ENCODE data around the gene MEP1B. TPM values are rescaled to one million over a fixed set of nuclear protein-coding genes. Genes with fewer than 3 reads are reported as not detected.

The MEP1B gene
- total and polyA plus RNA-seq, 2 experiments from 2014 or later = not detected

DNA sequence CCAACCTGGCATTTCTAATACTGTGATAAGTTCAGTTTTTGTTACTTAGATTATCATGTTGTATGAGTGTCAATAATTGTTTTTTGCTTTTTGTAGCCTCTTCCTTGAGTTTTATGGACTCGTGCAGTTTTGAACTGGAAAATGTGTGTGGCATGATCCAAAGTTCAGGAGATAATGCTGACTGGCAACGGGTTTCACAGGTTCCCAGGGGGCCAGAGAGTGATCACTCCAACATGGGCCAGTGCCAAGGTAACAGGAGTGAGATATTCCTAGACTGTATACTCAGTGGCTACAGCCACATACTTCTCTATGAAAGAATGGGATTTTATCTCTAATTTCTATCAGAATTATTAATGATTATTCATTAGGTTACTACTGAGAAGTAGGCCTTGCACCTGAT is 18.2 kb downstream of the MEP1B start:
- Histone ChIP-seq H2AFZ (no peak overlapping the region), H3K27me3 (ENCODE audit: insufficient read depth) (no peaks in the 10 kb centered on the region), H4K20me1 (replicated peaks; ENCODE audit: insufficient read depth) (no peaks in the 10 kb centered on the region), H3K79me2 (replicated peaks; ENCODE audit: insufficient read depth) (no peaks in the 10 kb centered on the region), H3K27ac (ENCODE audit: low read depth) (no peak overlapping the region), H3K36me3 (ENCODE audit: insufficient read depth) (no peaks in the 10 kb centered on the region), H3K4me1 (ENCODE audit: insufficient read depth) (no peaks in the 10 kb centered on the region), H3F3A (replicated peaks; ENCODE audit: low read depth) (no peaks in the 10 kb centered on the region), H3K4me2 (no peak overlapping the region), H3K4me3 (no peak overlapping the region), H3K9me2 (ENCODE audit: insufficient read depth) (no peaks in the 10 kb centered on the region)
- Mint-ChIP-seq H3K36me3 (ENCODE audit: low read depth) (no peaks in the 10 kb centered on the region), H3K4me1 (no peaks in the 10 kb centered on the region), H3K4me3 (no peak overlapping the region), H3K9me3 (no peaks in the 10 kb centered on the region), H3K27me3 (ENCODE audit: insufficient read depth, low read depth, poor library complexity) (peaks cover 2% of the 10 kb centered on the region), H3K27ac (no peak overlapping the region)
- DNase-seq (ENCODE audit: low spot score) = no peak
- TF ChIP-seq, protein P1, sequence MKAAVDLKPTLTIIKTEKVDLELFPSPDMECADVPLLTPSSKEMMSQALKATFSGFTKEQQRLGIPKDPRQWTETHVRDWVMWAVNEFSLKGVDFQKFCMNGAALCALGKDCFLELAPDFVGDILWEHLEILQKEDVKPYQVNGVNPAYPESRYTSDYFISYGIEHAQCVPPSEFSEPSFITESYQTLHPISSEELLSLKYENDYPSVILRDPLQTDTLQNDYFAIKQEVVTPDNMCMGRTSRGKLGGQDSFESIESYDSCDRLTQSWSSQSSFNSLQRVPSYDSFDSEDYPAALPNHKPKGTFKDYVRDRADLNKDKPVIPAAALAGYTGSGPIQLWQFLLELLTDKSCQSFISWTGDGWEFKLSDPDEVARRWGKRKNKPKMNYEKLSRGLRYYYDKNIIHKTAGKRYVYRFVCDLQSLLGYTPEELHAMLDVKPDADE (IDR thresholded peaks at IDR 0.05) = no peak
- no peak for TF ChIP-seq POLR2AphosphoS5 (IDR thresholded peaks at IDR 0.05; ENCODE audit: low read depth)
- TF ChIP-seq CREB1 (CRISPR knock-in tag; IDR thresholded peaks at IDR 0.05; ENCODE audit: low read depth) = no peak
- TF ChIP-seq, protein P2, sequence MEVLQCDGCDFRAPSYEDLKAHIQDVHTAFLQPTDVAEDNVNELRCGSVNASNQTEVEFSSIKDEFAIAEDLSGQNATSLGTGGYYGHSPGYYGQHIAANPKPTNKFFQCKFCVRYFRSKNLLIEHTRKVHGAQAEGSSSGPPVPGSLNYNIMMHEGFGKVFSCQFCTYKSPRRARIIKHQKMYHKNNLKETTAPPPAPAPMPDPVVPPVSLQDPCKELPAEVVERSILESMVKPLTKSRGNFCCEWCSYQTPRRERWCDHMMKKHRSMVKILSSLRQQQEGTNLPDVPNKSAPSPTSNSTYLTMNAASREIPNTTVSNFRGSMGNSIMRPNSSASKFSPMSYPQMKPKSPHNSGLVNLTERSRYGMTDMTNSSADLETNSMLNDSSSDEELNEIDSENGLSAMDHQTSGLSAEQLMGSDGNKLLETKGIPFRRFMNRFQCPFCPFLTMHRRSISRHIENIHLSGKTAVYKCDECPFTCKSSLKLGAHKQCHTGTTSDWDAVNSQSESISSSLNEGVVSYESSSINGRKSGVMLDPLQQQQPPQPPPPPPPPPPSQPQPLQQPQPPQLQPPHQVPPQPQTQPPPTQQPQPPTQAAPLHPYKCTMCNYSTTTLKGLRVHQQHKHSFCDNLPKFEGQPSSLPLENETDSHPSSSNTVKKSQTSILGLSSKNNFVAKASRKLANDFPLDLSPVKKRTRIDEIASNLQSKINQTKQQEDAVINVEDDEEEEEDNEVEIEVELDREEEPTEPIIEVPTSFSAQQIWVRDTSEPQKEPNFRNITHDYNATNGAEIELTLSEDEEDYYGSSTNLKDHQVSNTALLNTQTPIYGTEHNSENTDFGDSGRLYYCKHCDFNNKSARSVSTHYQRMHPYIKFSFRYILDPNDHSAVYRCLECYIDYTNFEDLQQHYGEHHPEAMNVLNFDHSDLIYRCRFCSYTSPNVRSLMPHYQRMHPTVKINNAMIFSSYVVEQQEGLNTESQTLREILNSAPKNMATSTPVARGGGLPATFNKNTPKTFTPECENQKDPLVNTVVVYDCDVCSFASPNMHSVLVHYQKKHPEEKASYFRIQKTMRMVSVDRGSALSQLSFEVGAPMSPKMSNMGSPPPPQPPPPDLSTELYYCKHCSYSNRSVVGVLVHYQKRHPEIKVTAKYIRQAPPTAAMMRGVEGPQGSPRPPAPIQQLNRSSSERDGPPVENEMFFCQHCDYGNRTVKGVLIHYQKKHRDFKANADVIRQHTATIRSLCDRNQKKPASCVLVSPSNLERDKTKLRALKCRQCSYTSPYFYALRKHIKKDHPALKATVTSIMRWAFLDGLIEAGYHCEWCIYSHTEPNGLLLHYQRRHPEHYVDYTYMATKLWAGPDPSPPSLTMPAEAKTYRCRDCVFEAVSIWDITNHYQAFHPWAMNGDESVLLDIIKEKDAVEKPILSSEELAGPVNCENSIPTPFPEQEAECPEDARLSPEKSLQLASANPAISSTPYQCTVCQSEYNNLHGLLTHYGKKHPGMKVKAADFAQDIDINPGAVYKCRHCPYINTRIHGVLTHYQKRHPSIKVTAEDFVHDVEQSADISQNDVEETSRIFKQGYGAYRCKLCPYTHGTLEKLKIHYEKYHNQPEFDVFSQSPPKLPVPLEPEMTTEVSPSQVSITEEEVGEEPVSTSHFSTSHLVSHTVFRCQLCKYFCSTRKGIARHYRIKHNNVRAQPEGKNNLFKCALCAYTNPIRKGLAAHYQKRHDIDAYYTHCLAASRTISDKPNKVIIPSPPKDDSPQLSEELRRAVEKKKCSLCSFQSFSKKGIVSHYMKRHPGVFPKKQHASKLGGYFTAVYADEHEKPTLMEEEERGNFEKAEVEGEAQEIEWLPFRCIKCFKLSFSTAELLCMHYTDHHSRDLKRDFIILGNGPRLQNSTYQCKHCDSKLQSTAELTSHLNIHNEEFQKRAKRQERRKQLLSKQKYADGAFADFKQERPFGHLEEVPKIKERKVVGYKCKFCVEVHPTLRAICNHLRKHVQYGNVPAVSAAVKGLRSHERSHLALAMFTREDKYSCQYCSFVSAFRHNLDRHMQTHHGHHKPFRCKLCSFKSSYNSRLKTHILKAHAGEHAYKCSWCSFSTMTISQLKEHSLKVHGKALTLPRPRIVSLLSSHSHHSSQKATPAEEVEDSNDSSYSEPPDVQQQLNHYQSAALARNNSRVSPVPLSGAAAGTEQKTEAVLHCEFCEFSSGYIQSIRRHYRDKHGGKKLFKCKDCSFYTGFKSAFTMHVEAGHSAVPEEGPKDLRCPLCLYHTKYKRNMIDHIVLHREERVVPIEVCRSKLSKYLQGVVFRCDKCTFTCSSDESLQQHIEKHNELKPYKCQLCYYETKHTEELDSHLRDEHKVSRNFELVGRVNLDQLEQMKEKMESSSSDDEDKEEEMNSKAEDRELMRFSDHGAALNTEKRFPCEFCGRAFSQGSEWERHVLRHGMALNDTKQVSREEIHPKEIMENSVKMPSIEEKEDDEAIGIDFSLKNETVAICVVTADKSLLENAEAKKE (CRISPR knock-in tag; IDR thresholded peaks at IDR 0.05) = no peak
- no peak for ATAC-seq

DNA sequence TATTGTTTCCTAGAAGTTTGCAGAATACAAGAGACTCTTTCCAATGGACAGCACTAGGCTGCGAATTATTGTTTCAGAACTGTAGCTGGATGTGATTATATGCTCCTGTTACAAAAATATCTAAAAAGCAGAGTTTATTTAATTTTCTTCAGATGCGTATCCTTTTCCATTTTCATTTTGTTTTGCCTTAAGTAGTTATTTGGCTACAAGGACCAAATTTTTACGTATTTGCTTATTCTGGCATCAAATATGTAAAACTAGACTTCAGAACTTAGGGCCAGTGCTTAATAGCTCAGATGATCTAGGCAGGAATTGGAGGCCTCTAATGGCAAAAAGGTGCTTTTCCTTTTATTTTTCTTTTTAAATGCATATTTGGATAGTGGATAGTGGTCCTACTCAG is 18.7 kb downstream of the MEP1B start:
- Mint-ChIP-seq H3K9me3 (no peaks in the 10 kb centered on the region), H3K27ac (no peak overlapping the region), H3K36me3 (ENCODE audit: low read depth) (no peaks in the 10 kb centered on the region), H3K4me3 (no peak overlapping the region), H3K4me1 (no peaks in the 10 kb centered on the region), H3K27me3 (ENCODE audit: insufficient read depth, low read depth, poor library complexity) (peaks cover 2% of the 10 kb centered on the region)
- Histone ChIP-seq H3K27ac (ENCODE audit: low read depth) (no peak overlapping the region), H3K79me2 (replicated peaks; ENCODE audit: insufficient read depth) (no peaks in the 10 kb centered on the region), H3F3A (replicated peaks; ENCODE audit: low read depth) (no peaks in the 10 kb centered on the region), H3K4me2 (no peak overlapping the region), H3K36me3 (ENCODE audit: insufficient read depth) (no peaks in the 10 kb centered on the region), H3K9me2 (ENCODE audit: insufficient read depth) (no peaks in the 10 kb centered on the region), H2AFZ (no peak overlapping the region), H3K27me3 (ENCODE audit: insufficient read depth) (no peaks in the 10 kb centered on the region), H3K4me3 (no peak overlapping the region), H3K4me1 (ENCODE audit: insufficient read depth) (no peaks in the 10 kb centered on the region), H4K20me1 (replicated peaks; ENCODE audit: insufficient read depth) (no peaks in the 10 kb centered on the region)
- no peak for DNase-seq (ENCODE audit: low spot score)
- no peak for ATAC-seq
- no peak for TF ChIP-seq CREB1 (CRISPR knock-in tag; IDR thresholded peaks at IDR 0.05; ENCODE audit: low read depth)
- TF ChIP-seq POLR2AphosphoS5 (IDR thresholded peaks at IDR 0.05; ENCODE audit: low read depth) = no peak
- TF ChIP-seq, protein P2 (CRISPR knock-in tag; IDR thresholded peaks at IDR 0.05) = no peak
- TF ChIP-seq EZH2 (IDR thresholded peaks at IDR 0.05; ENCODE audit: low read depth, unreplicated experiment) = no peak

All from GM23338 (cell line).